CD4-positive, alpha-beta T cell treated with Interleukin-4 for 1 hour (primary cell): Measurements from ENCODE around the gene RSPH10B.
"Not testable (repeated sequence)": the region's sequence is repeated elsewhere in the genome, so short reads cannot be mapped to it uniquely, and the experiment has no call there.

Experiments
- DNase-seq, 2 donors: peaks; one replicate each; pipeline ENCODE4 v3.0.0-alpha.2; 2020 to 2022

The RSPH10B gene

GRCh38 chr7:5926263-5926870 lies 44.1 kb downstream of the RSPH10B start:
- DNase-seq, result not testable (repeated sequence)

- not testable (repeated sequence) for DNase-seq
Measured at GRCh38 chr7:5924630-5925029, 45.9 kb downstream of the RSPH10B start.

- DNase-seq, result not testable (repeated sequence)
Measured at GRCh38 chr7:5924180-5924579, 46.3 kb downstream of the RSPH10B start.

GRCh38 chr7:5916529-5916928 lies 54.0 kb downstream of the RSPH10B start:
- not testable (repeated sequence) for DNase-seq

- DNase-seq, result not testable (repeated sequence)
Measured at GRCh38 chr7:5908835-5909234, 61.7 kb downstream of the RSPH10B start.

- not testable (repeated sequence) for DNase-seq
Measured at GRCh38 chr7:5904726-5905125, 65.8 kb downstream of the RSPH10B start.

- not testable (repeated sequence) for DNase-seq
Measured at GRCh38 chr7:5903002-5903401, 67.5 kb downstream of the RSPH10B start.

GRCh38 chr7:5898480-5899224 lies 71.8 kb downstream of the RSPH10B start, which contains the start of gene CCZ1:
Gene CCZ1 (plus strand): TSS chr7:5898733. CDS start chr7:5898800, 67 bp downstream.
- peak; percentile 74 to 75 for DNase-seq

GRCh38 chr7:5897369-5897919 lies 73.0 kb downstream of the RSPH10B start:
- DNase-seq, result not testable (repeated sequence)

GRCh38 chr7:5892498-5892897 lies 78.0 kb downstream of the RSPH10B start:
- DNase-seq, result no peak

- not testable (repeated sequence) for DNase-seq
Measured at GRCh38 chr7:5890244-5890643, 80.2 kb downstream of the RSPH10B start.

- DNase-seq, result not testable (repeated sequence)
Measured at GRCh38 chr7:5888021-5888420, 82.5 kb downstream of the RSPH10B start.

GRCh38 chr7:5884431-5884830 lies 86.1 kb downstream of the RSPH10B start:
- not testable (repeated sequence) for DNase-seq

GRCh38 chr7:5880106-5880505 lies 90.4 kb downstream of the RSPH10B start:
- DNase-seq, result not testable (repeated sequence)

GRCh38 chr7:5879591-5879990 lies 90.9 kb downstream of the RSPH10B start:
- not testable (repeated sequence) for DNase-seq
